Transverse colon (tissue), 4 donors: ENCODE results near the gene TNS4. TPM values are rescaled to one million over a fixed set of nuclear protein-coding genes. Genes with fewer than 3 reads are reported as not detected.

Source experiments
- DNase-seq: peaks from one replicate; pipeline ENCODE4 v3.0.0-alpha.2; 2019
- H3K27ac ChIP-seq, 4 donors: fragments of 200-600 bp; sonication (generic); 2 replicates each; pipeline ENCODE4 v1.5.1; 2016 to 2018; ENCODE audit warnings: inconsistent platforms in 4 of 4
- H3K27me3 ChIP-seq: fragments of 200-600 bp; sonication (generic); 2 replicates; pipeline ENCODE4 v1.5.1; 2017; ENCODE audit warnings: inconsistent platforms
- H3K36me3 ChIP-seq, 4 donors: fragments of 200-600 bp; sonication (generic); 2 replicates each; pipeline ENCODE4 v1.5.1; 2017 to 2019; ENCODE audit warnings: inconsistent platforms in 4 of 4
- H3K4me1 ChIP-seq, 4 donors: fragments of 200-600 bp; sonication (generic); 2 replicates each; pipeline ENCODE4 v1.5.1; 2017 to 2020; ENCODE audit warnings: inconsistent platforms in 4 of 4
- H3K4me3 ChIP-seq, 4 donors: fragments of 200-600 bp; sonication (generic); 1 replicate in 1 of 4; 2 replicates in 3 of 4; pipeline versions ENCODE4 v1.5.1 to v1.6.1; 2017 to 2019; ENCODE audit warnings: inconsistent platforms in 4 of 4
- H3K9me3 ChIP-seq, 2 donors: fragments of 200-600 bp; sonication (generic); 2 replicates each; pipeline ENCODE4 v1.5.1; 2017 to 2019; ENCODE audit warnings: inconsistent platforms in 2 of 2
- EP300 ChIP-seq: sonication (generic); formaldehyde crosslinking; IDR thresholded peaks from one replicate; pipeline ENCODE4 v1.6.1; 2017; ENCODE audit warnings: antibody characterized with exemption, low read depth
- POLR2A ChIP-seq: fragments of 450-650 bp; IDR thresholded peaks from one replicate; pipeline ENCODE4 v1.6.1; 2016; ENCODE audit warnings: antibody characterized with exemption, mild to moderate bottlenecking, moderate library complexity
- POLR2AphosphoS5 ChIP-seq, 3 donors: sonication (generic); formaldehyde crosslinking; IDR thresholded peaks; one replicate each; pipeline ENCODE4 v1.6.1; 2016; ENCODE audit warnings: antibody characterized with exemption in 3 of 3
- WGBS, 2 donors: methylation state at CpG; one replicate each; pipeline ENCODE4 v1.1.5; 2018; ENCODE audit warnings: low coverage in 1 of 2; 5-methylcytosine and 5-hydroxymethylcytosine counted together
- in situ Hi-C, 4 donors: fragments of 200-750 bp; cut with MboI; loops; one replicate each; pipeline versions ENCODE4 v1.15.0 to v1.15.1; 2017; ENCODE audit warnings: low sequenced_read_pairs in 3 of 4, low pct_ligation_motif_present in 1 of 4, low pct_unique_long_range_greater_than_20kb in 1 of 4
- intact Hi-C: fragments of 100-400 bp; cut with DNase I; formaldehyde crosslinking; loops from one replicate; pipeline ENCODE4 v1.15.1; 2023; ENCODE audit warnings: low total_unique reads
- total RNA-seq, 4 donors: library from RNA; depleted of rRNA; stranded (reverse); fragments of >200 nt; gene quantifications; one replicate each; pipeline ENCODE4 v1.1.0, GENCODE V29; 2016
- TF ChIP-seq, protein P1 (sequence below), 5 experiments: fragments of 200-600 bp in 3 of 5; fragments of 450-650 bp in 2 of 5; sonication (generic) in 3 of 5; IDR thresholded peaks; 1 replicate in 2 of 5; 2 replicates in 3 of 5; pipeline ENCODE4 v1.5.1; 2016 to 2017; ENCODE audit warnings: antibody characterized with exemption in 5 of 5, inconsistent platforms in 3 of 5, mild to moderate bottlenecking in 2 of 5, moderate library complexity in 1 of 5

TNS4 gene
- total RNA-seq, 4 donors from 2014 or later = 1.2 to 4.2 (median 2.5) TPM; not detected in 1

DNA sequence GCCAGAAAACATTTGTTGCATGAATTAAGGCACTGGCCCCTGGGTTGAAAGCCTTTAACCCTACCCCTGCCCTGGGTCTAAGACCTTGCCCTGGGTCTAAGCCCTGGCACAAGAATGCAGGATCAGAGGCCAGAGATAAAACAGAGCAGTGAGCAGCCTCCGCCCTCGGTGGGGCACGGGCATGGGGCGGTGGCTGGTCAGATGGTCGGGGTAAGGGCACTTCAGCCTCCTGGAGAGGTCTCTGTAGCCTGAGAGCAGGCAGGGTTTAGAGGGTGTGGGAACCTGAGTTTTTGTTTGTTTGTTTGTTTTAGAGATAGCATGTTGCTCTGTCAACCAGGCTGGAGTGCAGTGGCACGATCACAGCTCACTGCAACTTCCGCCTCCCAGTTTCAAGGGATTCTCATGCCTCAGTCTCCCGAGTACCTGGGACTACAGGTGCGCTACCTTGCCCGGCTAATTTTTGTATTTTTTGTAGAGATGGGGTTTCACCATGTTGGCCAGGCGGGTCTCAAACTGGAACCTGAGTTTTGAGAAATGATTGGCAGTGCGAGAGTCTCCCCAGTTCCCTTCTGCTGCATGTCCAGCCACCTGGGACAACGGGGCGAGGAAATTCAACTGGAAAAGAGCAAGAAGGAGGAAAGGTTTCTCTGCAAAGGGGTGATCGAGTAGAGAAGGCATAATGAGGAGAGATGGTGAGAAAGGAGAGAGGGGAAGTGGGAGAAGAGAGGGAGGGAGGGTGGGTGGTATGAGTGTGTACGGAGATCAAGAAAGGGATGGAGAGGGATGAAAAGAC is 27.7 kb downstream of the TNS4 start:
- in situ Hi-C loops = no loop called here
- no peak for DNase-seq
- peak overlapping the region; percentile 61 to 85 (median 78) for H3K27ac ChIP-seq
- intact Hi-C loops = no loop called here
- TF ChIP-seq POLR2A (no peak), EP300 (no peak), POLR2AphosphoS5 (IDR thresholded peaks at IDR 0.05) (no peak)
- TF ChIP-seq, protein P1, sequence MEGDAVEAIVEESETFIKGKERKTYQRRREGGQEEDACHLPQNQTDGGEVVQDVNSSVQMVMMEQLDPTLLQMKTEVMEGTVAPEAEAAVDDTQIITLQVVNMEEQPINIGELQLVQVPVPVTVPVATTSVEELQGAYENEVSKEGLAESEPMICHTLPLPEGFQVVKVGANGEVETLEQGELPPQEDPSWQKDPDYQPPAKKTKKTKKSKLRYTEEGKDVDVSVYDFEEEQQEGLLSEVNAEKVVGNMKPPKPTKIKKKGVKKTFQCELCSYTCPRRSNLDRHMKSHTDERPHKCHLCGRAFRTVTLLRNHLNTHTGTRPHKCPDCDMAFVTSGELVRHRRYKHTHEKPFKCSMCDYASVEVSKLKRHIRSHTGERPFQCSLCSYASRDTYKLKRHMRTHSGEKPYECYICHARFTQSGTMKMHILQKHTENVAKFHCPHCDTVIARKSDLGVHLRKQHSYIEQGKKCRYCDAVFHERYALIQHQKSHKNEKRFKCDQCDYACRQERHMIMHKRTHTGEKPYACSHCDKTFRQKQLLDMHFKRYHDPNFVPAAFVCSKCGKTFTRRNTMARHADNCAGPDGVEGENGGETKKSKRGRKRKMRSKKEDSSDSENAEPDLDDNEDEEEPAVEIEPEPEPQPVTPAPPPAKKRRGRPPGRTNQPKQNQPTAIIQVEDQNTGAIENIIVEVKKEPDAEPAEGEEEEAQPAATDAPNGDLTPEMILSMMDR (IDR thresholded peaks at IDR 0.05) = no peak
- no peaks in the 10 kb centered on the region for H3K9me3 ChIP-seq
- no peak overlapping the region for H3K4me3 ChIP-seq
- H3K36me3 ChIP-seq = no peaks in the 10 kb centered on the region
- WGBS, 2 donors = 75 to 93% methylated on average over 6 to 16 of the region's 16 CpGs
- H3K27me3 ChIP-seq = no peaks in the 10 kb centered on the region
- peaks cover 19 to 43% (median 27%) of the 10 kb centered on the region in 4 donors for H3K4me1 ChIP-seq

DNA sequence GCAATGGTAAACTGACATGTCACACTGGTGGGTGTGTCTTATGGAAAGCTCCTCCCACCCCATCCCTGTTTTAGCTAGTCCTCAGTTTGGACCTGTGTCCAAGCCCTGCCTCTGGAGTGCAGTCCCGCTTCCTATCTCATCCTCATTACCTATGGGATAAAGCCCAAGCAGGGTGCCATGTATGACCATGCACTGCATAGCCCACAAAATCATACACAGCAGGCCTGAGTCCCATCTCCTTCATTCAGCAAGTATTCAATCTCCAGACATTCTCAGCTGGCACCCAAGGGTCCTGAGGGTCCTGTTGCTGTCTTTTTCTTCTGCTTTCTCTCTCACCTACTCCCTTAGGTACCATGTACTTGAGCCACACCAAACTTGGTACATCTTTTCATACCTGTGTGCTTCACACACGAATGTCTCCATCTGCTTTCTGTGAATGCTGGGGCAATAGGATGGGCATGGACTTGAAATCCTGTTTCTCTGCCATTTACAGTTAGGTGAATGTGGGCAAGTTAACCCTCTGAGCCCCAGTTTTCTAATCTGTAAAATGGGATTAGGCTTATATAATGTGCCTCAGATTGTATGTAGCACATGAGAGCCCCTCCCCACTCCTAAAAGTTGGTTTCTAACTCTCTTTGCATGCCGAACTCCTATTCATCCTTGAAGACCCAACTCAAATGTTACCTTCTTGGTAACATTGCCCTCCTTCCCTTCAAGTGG is 28.5 kb downstream of the TNS4 start:
- in situ Hi-C loops (no loop called here), intact Hi-C loops (no loop called here)
- Histone ChIP-seq H3K36me3 (no peaks in the 10 kb centered on the region), H3K4me1 (peaks cover 19 to 43% (median 27%) of the 10 kb centered on the region in 4 donors), H3K9me3 (no peaks in the 10 kb centered on the region), H3K27ac (peak overlapping the region; percentile 61 to 85 (median 78)), H3K4me3 (no peak overlapping the region), H3K27me3 (no peaks in the 10 kb centered on the region)
- no peak for DNase-seq
- TF ChIP-seq EP300 (no peak), POLR2AphosphoS5 (IDR thresholded peaks at IDR 0.05) (no peak), POLR2A (no peak)
- TF ChIP-seq, protein P1 (IDR thresholded peaks at IDR 0.05) = no peak
- 75 to 81% methylated on average over 2 to 3 of the region's 3 CpGs for WGBS, 2 donors

DNA sequence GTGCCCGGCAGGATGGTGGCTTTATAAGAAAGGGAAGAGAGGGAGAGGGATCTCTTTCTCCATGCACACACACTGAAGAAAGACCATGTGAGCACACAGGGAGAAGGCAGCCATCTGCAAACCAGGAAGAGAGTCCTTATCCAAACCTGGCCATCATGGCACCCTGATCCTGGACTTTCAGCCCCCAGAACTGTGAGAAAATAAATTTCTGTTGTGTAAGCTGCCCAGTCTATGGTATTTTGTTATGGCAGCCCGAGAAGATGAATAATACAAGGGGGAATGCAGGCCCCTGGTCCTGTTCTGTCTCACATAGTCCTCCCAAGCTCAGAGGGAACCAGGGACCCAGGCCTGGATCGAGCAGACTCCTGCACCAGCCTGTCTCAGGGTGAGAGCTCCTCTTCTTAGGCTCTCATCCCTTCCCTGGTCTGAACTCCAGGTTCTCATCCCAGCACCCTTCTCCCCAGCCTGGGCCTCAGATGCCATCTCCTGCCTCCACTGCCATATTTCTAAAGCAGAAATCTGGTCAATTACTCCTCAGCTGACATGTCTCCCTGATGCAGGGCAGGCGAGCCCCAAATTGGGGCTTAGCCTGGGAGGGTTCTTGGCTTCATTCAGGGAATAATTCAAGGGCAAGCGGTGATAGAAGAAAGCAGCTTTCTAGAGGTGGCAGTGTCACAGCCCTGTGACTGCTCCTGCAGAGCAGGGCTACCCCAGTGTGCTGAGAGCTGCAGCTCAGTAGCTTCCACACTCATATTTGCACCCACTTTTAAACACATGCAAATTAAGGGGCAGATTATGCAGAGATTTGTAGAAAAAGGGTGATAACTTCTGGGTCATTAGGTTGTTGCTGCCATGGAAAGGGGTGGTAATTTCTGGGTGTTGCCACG is 29.3 kb downstream of the TNS4 start:
- Histone ChIP-seq H3K9me3 (no peaks in the 10 kb centered on the region), H3K4me1 (peaks cover 19 to 43% (median 27%) of the 10 kb centered on the region in 4 donors), H3K27ac (peak overlapping the region; percentile 61 to 85 (median 78)), H3K36me3 (no peaks in the 10 kb centered on the region), H3K4me3 (no peak overlapping the region), H3K27me3 (no peaks in the 10 kb centered on the region)
- 74 to 76% methylated on average over 3 to 6 of the region's 6 CpGs for WGBS, 2 donors
- DNase-seq = no peak
- TF ChIP-seq POLR2A (no peak), POLR2AphosphoS5 (IDR thresholded peaks at IDR 0.05) (peak in 1 of 3 donors; percentile 26)
- TF ChIP-seq, protein P1 (IDR thresholded peaks at IDR 0.05) = no peak
- intact Hi-C loops (no loop called here), in situ Hi-C loops (no loop called here)
